ENCODE measurements around the gene KCNQ1.

Gene KCNQ1

DNA sequence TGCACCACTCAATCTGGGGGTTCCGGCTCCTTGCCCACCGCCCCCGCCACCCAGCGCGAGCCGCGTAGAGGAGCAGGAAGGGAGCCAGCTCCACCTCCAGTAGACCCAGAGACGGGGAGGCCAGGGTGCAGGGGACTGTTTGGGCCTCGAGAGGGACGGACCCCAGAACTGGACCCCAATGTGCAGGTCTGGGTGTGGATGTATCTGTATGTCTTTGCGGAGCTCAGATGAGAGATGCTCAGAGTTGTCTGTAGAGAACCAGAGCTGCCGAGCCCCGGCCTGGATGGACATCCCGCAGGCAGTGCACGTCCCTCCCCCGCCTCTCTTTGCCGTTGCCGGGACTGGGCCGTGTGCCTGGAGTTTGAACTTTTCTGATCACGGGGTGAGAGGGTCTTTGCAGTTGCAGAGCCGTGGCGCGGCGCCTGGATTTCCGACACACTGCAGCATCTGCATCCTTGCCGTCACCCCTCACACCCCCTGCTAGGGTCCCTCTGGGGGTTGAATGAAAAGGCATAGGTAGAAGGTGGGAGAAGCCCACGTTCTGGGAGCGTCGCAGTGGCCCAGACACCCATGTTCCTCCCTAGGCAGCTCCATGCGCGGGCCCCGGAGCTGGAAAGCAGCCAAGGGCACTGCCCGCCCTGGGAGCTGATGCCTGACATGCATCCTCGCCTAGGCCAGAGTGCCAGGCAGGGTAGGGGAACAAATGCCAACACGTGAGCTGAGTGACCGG, 105.2 kb downstream of the KCNQ1 start:
- TF ChIP-seq, protein P1, sequence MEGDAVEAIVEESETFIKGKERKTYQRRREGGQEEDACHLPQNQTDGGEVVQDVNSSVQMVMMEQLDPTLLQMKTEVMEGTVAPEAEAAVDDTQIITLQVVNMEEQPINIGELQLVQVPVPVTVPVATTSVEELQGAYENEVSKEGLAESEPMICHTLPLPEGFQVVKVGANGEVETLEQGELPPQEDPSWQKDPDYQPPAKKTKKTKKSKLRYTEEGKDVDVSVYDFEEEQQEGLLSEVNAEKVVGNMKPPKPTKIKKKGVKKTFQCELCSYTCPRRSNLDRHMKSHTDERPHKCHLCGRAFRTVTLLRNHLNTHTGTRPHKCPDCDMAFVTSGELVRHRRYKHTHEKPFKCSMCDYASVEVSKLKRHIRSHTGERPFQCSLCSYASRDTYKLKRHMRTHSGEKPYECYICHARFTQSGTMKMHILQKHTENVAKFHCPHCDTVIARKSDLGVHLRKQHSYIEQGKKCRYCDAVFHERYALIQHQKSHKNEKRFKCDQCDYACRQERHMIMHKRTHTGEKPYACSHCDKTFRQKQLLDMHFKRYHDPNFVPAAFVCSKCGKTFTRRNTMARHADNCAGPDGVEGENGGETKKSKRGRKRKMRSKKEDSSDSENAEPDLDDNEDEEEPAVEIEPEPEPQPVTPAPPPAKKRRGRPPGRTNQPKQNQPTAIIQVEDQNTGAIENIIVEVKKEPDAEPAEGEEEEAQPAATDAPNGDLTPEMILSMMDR (IDR thresholded peaks at IDR 0.05; ENCODE audit: insufficient read depth, missing control alignments) = no peak

DNA sequence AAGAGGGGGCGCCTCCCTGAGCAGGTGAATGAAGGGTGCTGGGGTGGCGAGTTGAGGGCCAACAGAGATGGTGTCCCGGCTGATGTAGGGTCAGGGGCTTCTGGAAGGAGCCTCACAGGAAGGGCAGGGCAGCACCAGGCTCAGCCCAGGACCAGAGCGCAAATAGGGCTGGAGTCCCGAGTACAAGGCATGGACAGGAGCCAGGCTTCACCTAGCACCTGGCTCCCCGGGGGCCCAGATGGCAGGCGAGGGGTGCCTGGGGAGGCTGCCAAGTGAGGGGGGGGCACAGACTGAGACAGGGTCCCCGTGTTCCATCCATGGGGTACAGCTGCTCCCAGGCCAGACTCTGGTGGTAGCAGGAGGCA, 105.8 kb downstream of the KCNQ1 start:
- FAIRE-seq = no peak
- DNase-seq (ENCODE audit: insufficient read length, low spot score) = no peak
- TF ChIP-seq, protein P1 (IDR thresholded peaks at IDR 0.05; ENCODE audit: insufficient read depth, missing control alignments) = no peak

More for the DNA sequence above, 105.2 kb downstream of the KCNQ1 start:
- DNase-seq (ENCODE audit: insufficient read length, low spot score) (no peak), FAIRE-seq (no peak)

DNA sequence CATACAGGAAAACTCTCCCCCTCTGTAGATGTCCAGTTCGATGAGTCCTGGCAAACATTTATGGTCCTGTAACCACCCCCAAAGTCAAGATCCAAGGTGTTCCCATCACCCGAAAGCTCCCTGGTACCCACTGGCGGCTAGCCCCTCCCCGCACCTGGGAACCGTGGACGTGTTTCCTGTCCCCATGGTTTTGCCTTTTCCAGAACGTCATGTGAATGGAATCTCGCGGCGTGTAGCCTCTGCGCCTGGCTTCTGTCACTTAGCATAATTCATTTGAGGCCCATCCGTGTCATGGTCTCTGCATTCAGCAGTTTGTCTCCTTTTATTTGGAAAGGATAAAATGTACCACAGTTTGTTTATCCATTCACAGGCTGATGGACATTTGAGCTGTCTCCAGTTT, 106.3 kb downstream of the KCNQ1 start:
- FAIRE-seq = no peak

DNA sequence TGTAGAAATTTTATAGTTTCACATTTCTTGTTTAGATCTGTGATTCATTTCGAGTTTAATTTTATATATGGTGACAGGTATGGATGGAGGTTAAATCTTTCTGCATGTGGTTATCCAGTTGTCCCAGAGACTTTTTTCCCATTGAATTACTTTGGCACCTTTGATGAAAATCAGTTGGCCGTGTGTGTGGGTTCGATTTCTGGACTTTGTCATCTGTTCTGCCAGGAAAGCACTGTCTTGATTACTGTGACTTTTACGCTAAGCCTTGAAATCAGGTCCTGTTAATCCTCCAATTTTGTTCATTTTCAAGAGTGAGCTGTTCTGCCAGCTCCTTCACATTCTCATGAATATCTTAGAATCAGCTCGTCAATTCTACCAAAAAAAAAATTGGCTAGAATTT, 107.4 kb downstream of the KCNQ1 start:
- FAIRE-seq (no peak), DNase-seq (ENCODE audit: insufficient read length, low spot score) (no peak)
- TF ChIP-seq, protein P1 (IDR thresholded peaks at IDR 0.05; ENCODE audit: insufficient read depth, missing control alignments) = no peak

More for the DNA sequence above, 106.3 kb downstream of the KCNQ1 start:
- DNase-seq (ENCODE audit: insufficient read length, low spot score) = no peak
- TF ChIP-seq, protein P1 (IDR thresholded peaks at IDR 0.05; ENCODE audit: insufficient read depth, missing control alignments) = no peak

DNA sequence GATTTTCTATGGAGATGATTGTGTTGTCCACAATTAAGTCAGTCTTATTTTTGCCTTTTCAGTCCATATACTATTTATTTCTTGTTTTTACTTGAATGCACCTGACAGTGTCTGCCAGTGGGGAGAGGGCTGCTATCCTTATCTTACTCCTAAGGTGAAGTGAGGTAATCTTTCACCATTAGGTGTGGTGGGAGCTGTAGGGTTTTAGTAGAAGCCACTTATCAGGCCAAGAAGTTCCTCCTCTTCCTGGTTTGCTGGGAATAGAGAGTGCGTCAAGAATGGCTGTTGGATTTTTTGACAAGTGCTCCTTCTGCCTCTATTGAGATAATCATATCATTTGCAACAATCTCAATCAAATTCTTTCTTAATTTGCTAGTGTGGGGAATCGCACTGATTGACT, 108.4 kb downstream of the KCNQ1 start:
- TF ChIP-seq, protein P1 (IDR thresholded peaks at IDR 0.05; ENCODE audit: insufficient read depth, missing control alignments) = no peak
- no peak for FAIRE-seq
- no peak for DNase-seq (ENCODE audit: insufficient read length, low spot score)

DNA sequence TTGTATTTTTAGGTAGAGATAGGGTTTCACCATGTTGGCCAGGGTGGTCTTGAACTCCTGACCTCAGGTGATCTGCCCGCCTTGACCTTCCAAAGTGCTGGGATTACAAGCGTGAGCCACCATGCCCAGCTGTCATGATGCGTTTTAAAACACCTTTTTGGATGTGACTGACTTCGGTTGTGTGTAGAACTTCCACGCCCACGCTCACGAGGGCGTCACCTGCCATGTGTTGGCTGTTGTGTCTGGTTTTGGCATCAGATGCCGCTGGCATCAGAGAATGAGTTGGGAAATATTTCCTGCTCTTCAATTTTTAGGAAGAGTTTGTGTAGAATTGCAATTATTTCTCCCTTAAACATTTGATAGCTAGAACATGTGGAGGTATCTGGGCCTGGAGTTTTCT, 109.1 kb downstream of the KCNQ1 start:
- DNase-seq (ENCODE audit: insufficient read length, low spot score) = no peak
- FAIRE-seq = no peak
- TF ChIP-seq, protein P1 (IDR thresholded peaks at IDR 0.05; ENCODE audit: insufficient read depth, missing control alignments) = no peak
